ENCODE results near the gene MAD1L1. TPM values are rescaled to one million over a fixed set of nuclear protein-coding genes. Genes with fewer than 3 reads are reported as not detected.

Gene MAD1L1
- total RNA-seq, 1 experiment from 2014 or later, result 38.5 TPM

- H3K4me2 ChIP-seq (ENCODE audit: low read length), result no peak overlapping the region
- intact Hi-C loops (cut with micrococcal nuclease), result no loop called here
- no peaks in the 10 kb centered on the region for H4K20me1 ChIP-seq (ENCODE audit: insufficient read depth)
- no peaks in the 10 kb centered on the region for H3K27me3 ChIP-seq (ENCODE audit: insufficient read depth, low read length)
- H3K4me3 ChIP-seq (replicated peaks in 1 of 2; ENCODE audit: low read depth in 1 of 2, low read length in 2 of 2), result no peak overlapping the region
- no peak overlapping the region for H3K27ac ChIP-seq (ENCODE audit: low read depth, low read length)
- no peaks in the 10 kb centered on the region for H3K79me2 ChIP-seq (ENCODE audit: insufficient read depth, low read length)
- ATAC-seq (no peak), DNase-seq (ENCODE audit: low read depth, low spot score) (no peak)
- no peaks in the 10 kb centered on the region for H3K9me3 ChIP-seq (ENCODE audit: control insufficient read depth in 1 of 2, insufficient read depth in 1 of 2, low read depth in 1 of 2, low read length in 2 of 2)
- CTCF ChIA-PET, result no interaction called here
- no peak overlapping the region for H2AFZ ChIP-seq (ENCODE audit: low read depth, low read length, poor library complexity, severe bottlenecking)
- RAD21 ChIA-PET (ENCODE audit: low non-redundant PET in 1 of 2, low total read pairs in 2 of 2, uncharacterized antibody in 2 of 2, unreplicated experiment in 2 of 2), result no interaction called here
- H3K36me3 ChIP-seq (ENCODE audit: control insufficient read depth in 1 of 2, insufficient read depth in 2 of 2, low read length in 2 of 2), result no peaks in the 10 kb centered on the region
- no TSS peak for BruUV-seq (replicated peaks)
- POLR2A ChIA-PET, result no interaction called here
- no peak overlapping the region for H3K9ac ChIP-seq (ENCODE audit: low read length)
- TF ChIP-seq ZFX (IDR thresholded peaks at IDR 0.05) (no peak), SIN3A (IDR thresholded peaks at IDR 0.05; ENCODE audit: low read depth) (no peak), REST (IDR thresholded peaks at IDR 0.05; ENCODE audit: low read depth) (no peak), ELF1 (IDR thresholded peaks at IDR 0.05; ENCODE audit: borderline replicate concordance, low read depth) (no peak), CEBPB (IDR thresholded peaks at IDR 0.05; ENCODE audit: low read depth) (no peak), MAX (IDR thresholded peaks at IDR 0.05) (no peak), SP1 (IDR thresholded peaks at IDR 0.05; ENCODE audit: low read depth) (no peak), ZBTB33 (IDR thresholded peaks at IDR 0.05; ENCODE audit: extremely low read depth, insufficient replicate concordance, low read length) (no peak), CBX3 (IDR thresholded peaks at IDR 0.05; ENCODE audit: low read depth) (no peak), POLR2AphosphoS5 (IDR thresholded peaks at IDR 0.05; ENCODE audit: low read depth, low read length) (no peak), ZNF274 (IDR thresholded peaks at IDR 0.05; ENCODE audit: low read depth, low read length) (no peak)
- TF ChIP-seq, protein P1, sequence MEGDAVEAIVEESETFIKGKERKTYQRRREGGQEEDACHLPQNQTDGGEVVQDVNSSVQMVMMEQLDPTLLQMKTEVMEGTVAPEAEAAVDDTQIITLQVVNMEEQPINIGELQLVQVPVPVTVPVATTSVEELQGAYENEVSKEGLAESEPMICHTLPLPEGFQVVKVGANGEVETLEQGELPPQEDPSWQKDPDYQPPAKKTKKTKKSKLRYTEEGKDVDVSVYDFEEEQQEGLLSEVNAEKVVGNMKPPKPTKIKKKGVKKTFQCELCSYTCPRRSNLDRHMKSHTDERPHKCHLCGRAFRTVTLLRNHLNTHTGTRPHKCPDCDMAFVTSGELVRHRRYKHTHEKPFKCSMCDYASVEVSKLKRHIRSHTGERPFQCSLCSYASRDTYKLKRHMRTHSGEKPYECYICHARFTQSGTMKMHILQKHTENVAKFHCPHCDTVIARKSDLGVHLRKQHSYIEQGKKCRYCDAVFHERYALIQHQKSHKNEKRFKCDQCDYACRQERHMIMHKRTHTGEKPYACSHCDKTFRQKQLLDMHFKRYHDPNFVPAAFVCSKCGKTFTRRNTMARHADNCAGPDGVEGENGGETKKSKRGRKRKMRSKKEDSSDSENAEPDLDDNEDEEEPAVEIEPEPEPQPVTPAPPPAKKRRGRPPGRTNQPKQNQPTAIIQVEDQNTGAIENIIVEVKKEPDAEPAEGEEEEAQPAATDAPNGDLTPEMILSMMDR (IDR thresholded peaks at IDR 0.05 in 2 of 3, conservative IDR thresholded peaks at IDR 0.05 in 1 of 3; ENCODE audit: borderline replicate concordance in 1 of 3, insufficient read depth in 1 of 3, low read depth in 2 of 3, low read length in 2 of 3), result no peak
- peaks cover 0 to 5% of the 10 kb centered on the region in 2 experiments; a peak in 2 of 4 replicates for H3K4me1 ChIP-seq (ENCODE audit: control insufficient read depth in 1 of 2, insufficient read depth in 2 of 2, low read length in 2 of 2)
- no peaks in the 10 kb centered on the region for H3K9me2 ChIP-seq (ENCODE audit: insufficient read depth)
These were observed 38.7 kb upstream of the MAD1L1 start for GRCh38 chr7:2271273-2272026.
